HG02642 (cell line): ENCODE data around the gene MKLN1.
"Not testable (repeated sequence)": the region's sequence is repeated elsewhere in the genome, so short reads cannot be mapped to it uniquely, and the experiment has no call there.

Experiments used
- ATAC-seq: cut with Tn5 transposase; IDR thresholded peaks from one replicate; pipeline ENCODE4 v1.9.1; 2021; ENCODE audit warnings: mild to moderate bottlenecking; ENCODE audit not compliant: unreplicated experiment, poor library complexity

Gene MKLN1

DNA sequence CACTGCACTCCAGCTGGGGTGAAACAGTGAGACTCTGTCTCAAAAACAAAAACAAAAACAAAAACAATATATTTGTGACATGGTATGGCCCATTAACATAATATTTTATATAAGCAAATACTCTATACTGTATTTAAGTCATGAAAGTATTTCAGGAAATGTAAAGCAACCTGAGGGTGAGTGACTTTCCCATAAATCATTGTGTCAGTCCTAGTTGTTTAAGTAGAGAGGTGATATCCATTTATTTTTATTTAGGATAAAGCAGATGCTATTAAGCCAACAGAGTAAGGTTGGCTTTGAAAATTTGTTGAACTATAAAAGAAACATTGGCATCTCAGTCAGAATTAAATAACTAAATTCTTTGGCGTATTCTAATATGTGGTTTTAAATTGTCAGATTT, 60.5 kb downstream of the MKLN1 start:
- no peak for ATAC-seq

DNA sequence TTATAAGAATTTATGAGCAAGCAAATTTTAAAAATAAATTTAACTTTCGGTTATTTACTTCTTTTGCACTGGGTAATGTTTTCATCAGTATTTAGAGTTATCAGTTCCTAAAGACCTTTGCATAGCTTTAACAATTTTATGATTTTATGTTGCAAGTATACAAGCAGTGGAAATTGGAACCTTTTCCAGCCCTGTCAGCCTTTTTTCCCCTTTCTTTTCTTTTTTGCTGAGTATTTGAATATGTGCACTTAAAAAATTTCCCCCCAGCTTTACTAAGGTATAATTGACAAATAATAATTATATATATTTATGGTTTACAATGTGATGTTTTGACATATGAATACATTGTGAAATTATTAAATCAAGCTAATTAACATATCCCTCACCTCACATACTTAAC, 62.6 kb downstream of the MKLN1 start:
- ATAC-seq: no peak

DNA sequence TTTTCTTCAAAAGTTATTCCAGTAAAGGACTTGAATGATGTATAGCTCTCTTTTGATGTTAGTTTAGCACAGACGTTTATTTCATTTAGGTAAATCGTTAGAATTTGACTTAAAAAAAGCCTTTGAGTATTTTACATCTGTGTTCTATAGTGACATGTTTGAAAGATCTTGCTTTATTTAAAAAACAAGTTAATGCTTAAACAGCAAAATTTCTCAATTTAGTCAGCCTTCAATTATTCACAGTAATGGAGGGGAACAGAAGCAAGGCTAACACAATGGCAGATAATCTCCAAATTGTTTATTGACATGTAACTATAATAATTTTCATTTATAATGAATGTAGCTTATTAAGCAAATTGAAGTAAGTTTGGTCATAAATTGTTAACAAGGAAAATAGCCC, 63.5 kb downstream of the MKLN1 start:
- ATAC-seq: no peak

DNA sequence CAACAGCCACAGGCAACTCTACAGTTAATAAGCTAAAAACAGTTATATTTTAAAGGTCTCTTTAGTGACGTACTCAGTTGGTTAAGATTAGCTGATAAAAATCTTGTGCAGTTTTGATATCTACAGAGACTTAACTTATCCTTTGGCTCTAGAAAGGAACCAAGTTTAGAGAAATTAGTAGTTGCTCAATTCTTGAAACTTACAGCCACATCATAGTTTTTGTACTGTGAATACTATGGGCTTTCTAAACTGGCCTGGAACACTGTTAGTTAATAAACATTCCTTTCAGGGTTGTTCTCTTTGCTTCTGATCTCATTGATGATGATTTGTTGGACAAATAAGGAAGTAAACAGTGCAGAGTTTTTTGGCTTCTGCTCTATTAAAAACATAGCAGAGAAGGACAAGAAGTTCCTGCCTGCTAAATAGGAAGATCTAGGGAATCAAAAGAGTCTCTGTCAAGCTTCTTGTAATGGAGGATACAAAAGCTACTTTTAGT, 73.1 kb downstream of the MKLN1 start:
- ATAC-seq: no peak

DNA sequence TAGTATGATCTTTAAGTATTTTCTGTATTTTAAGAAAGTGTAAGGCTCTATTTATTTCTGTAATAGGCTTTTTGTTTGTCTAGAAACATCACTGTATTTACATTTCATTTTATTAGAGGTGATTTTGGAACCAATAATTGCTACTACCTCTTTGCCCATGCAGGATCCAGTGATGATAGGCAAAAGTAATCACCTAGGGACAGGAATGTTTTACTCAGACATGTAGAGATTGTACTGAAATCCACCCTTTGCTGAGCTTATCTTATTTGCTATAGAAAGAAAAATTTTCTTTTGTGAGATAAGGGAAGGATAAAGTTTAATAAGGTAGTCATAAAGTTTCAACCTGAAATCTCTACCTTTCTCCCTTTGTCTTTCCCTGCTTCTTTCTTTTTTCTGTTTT, 73.5 kb downstream of the MKLN1 start:
- no peak for ATAC-seq

DNA sequence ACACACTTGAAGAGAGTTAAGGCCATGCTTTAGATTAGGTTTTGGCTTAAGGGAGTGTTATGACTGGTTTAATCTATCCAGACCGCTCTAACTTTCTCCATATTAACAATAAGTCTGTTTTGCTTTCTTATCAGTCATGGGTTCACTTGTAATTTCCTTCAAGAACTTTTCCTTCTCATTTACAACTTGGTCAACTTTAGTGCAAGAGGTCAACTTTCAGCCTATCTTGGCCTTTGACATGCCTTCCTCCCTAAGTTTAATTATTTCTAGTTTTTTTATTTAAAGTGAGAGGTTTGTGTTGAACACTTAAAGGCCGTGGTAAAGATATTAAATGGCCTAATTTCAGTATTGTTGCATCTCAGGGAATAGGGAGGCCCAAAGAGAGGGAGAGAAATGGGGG, 75.6 kb downstream of the MKLN1 start:
- no peak for ATAC-seq

DNA sequence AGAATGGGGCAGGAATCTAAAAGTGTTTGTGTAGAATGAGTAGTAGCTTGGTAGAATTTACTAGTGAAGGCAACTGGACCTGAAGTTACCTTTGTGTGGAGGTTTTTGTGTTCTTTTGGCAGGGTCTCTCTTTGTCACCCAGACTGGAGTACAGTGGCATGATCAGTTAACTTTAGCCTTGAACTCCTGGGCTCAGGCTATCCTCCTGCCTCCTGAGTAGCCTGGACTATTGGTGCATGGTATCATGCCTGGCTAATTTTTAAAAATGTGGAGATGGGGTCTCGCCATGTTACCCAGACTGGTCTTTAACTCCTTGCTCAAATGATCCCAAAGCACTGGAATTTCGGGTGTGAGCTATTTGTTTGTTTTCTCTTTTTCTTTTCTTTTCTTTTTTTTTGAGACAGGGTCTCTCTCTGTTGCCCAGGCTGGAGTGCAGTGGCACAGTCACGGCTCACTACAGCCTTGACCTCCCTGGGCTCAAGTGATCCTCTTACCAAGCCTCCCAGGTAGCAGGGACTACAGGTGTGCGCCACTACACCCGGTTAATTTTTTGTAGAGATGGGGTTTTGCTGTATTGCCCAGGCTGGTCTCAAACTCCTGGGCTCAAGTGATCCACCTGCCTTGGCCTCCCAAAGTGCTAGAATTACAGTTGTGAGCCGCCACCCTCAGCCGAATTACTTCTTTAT, 76.7 kb downstream of the MKLN1 start:
- no peak for ATAC-seq

DNA sequence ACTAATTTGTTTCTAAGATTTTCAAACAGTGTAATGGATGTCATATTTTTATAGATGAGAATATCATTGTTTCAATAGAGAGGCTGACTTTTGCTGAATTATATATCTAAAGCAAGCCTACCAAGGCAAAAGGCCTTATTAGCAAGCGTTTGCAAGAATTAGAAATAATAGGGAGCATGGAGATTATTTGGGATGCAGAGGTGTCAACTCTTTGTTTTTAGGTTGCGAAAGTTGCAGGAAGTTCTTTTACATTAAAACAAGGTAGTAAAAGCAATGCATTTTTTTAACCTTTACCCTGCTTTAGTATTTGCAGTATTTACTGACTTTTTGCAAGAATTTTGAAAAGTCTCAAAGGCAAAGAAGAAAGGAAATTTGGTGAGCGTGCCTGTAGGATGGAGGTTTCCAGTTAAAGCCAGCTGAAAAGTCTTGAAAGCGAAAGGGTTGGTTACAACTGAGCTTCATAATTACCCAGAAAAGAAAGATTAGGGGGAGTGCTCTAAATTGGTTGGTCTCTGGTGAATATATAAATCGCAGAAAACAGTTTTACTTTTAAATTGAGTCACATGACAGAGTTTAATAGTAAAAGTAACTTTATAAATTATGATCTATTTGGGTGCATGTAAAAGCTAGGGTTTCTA, 81.6 kb downstream of the MKLN1 start:
- ATAC-seq: no peak

DNA sequence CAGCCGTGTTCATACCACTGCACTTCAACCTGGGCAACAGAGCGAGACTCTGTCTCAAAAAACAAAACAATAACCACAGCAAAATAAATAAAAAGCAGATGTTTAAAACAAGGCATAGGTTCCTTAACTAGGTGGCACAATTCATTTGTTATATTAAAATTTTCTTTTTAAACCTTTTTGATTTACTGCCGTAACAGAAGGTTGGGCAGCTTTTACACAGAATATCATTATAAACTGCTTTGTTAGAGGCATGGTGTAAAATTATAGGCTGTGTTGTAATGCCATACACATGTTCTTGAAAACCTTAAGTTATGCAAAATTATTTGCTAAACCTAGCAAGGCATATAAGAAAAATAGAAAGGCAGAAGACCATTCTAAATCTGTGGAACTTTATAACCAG, 84.4 kb downstream of the MKLN1 start:
- ATAC-seq: no peak

DNA sequence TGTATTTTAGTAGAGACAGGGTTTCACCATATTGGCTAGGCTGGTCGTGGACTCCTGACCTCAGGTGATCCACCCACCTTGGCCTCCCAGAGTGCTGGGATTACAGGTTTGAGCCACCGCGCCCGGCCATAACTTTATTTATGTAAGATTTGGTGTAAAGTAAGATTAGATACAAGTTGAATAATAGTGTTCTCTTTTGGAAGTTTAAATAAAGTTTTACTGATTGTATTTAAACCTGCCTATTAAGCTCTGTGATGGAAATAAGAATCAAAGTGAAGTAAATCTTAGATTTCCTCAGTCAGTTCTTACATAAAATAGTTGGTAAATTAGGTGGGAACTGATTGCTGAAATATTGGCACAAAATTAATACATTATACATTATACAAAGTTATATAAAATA, 86.0 kb downstream of the MKLN1 start:
- ATAC-seq: no peak

DNA sequence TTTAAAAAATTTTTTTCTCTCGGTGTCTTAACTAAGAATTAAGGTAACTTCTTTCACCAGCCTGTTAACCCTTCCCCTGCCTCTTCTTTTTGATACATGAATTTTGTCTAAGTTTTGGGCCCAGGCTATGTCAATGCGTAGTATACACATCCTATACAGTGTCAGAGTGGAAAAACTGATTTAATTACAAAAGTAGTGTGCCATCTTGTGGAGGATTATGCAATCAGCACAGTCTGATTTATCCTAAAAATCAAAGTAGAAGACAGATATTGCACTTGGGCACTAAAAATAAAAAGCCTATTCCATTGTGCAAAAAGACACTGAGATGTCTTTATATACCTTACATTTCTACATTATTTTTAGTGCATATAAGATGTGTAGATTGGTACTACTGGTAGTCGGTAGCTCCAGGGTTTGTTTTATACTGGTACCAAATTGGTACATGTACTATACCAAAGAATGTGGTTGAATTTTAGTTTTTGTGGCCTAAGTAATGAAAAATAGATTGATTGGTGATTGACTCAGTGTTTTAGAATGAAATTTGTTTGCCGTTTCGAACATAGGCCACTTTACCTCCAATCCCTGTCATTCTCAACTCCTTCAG, 96.6 kb downstream of the MKLN1 start:
- ATAC-seq: no peak

DNA sequence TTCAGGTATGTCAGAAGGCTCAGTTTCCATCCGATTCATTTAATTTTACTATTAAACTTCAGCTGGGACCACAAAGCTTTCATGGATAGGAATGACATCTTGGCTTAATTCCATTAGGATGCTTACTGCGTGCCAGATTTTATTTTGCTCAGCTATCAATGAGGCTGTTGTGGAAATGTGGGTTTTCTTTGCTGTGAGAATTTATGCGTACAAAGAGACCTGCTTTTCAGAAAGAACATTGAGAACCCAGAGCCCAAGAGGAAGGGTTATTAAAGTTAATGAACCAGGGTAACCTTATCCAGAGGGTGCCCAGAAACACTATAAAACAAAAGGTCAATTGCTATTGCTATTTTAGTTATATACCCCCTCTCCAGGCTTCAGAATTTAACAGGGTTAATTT, 98.3 kb downstream of the MKLN1 start:
- ATAC-seq: no peak

DNA sequence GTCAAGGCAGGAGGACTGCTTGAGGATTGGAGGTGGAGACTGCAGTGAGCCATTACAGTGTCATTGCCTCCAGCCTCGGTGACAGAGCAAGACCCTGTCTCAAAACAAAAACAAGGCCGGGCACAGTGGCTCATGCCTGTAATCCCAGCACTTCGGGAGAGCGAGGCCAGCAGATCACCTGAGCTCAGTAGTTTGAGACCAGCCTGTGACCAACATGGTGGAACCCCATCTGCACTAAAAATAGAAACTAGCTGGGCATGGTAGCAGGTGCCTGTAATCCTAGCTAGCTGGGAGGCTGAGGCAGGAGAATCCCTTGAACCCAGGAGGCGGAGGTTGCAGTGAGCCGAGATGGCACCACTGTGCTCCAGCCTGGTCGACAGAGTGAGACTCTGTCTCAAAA, 103.2 kb downstream of the MKLN1 start:
- ATAC-seq: not testable (repeated sequence)

DNA sequence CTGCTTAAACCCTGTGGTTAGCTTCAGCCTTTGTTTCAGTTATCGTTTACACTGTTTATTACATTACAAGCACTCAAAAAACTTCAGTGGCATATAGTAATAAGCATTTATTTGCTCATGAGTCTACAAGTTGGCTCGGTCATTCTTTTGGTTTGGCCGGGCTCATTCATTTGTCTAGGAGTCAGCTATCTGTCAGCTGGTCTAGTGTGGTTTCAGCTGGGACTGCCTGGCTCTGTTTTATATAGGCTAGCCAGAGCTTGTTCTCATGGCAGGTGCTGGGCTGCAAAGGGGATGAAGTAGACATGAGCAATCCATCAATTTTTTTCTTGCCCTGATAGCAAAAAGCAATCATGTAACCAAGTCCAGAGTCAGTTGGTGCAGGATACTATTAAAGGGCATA, 103.6 kb downstream of the MKLN1 start:
- no peak for ATAC-seq

DNA sequence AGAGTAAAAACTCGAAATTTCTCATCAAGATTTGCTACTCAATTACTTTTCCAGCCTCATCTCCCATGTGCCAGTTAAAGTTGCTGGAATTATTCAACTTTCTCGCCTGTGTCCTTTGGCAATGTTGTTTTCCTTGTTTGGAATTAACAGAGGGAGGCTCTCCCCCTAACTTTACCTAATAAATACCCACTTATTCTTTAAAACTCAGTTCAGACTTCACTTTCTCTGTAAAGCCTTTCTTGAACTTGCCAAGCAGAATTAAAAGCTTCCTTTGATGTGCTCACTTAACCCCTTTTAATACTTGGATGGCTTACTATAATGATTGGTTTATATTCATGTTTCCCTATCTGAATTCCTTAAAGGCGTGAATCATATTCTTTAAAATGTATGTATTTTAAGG, 104.1 kb downstream of the MKLN1 start:
- no peak for ATAC-seq

DNA sequence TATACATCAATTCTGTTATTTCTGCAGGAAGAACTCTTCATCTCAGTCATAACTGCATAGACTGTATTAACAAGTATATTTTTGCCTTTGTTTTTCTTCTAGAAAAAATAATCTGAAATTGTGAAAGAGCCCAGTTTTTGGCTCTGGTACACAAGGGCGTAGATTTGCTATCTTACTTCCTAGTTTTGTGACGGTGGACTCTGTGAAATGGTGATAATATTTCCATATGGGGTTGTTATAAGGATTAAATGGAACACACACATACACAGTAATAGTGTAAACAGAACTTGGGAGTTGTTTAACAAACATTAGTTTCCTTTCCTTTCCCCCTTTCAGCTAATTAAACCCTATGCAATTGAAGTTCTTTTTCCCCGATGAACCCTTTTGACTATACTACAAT, 108.7 kb downstream of the MKLN1 start:
- ATAC-seq: no peak

DNA sequence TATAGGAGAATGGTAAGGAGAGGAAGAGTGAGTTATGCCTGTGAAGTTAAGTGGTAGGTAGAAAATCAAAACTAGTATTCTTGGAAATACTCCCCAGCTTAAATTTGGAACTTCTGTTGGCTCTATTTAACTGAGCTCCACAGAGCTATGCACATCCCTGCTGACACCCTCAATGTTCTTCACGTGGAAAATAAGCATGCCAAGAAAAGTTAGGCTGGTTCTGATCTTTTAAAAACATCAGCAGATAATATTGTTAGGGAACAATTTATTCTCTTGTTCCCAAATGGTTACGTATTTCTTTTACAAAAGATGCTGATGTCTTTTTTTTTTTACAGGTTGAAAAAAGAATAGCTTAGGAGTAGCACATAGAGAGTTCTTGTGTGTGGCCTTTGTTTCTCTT, 111.3 kb downstream of the MKLN1 start:
- ATAC-seq: no peak

DNA sequence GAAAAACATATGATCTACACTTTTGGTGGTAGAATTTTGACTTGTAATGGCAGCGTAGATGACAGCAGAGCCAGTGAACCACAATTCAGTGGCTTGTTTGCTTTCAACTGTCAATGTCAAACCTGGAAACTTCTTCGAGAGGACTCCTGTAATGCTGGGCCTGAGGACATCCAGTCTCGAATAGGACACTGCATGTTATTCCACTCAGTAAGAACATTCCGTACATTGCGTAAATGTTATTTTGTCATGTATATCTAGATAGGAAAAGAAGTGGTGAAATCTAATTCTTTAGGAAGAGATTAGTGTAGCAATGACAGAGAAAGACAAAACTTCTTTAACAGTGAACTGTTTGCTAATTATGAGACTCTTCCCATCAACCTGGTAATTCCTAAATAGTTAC, 115.8 kb downstream of the MKLN1 start:
- no peak for ATAC-seq

DNA sequence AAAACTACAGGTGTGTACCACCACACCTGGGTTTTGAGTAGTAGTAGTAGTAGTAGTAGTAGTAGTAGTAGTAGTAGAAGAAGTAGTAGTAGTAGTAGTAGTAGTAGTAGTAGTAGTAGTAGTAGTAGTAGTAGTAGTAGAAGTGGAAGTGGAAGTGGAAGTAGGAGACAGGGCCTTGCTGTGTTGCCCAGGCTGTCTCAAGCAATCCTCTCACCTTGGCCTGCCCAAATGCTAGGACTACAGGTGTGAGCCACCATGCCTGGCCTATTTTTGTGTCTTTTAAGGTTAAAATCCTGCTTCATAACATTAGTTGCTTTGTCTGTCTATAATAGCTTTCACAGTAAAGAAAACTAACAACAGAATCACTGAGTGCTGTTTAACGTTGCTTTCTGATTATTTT, 117.0 kb downstream of the MKLN1 start:
- no peak for ATAC-seq

DNA sequence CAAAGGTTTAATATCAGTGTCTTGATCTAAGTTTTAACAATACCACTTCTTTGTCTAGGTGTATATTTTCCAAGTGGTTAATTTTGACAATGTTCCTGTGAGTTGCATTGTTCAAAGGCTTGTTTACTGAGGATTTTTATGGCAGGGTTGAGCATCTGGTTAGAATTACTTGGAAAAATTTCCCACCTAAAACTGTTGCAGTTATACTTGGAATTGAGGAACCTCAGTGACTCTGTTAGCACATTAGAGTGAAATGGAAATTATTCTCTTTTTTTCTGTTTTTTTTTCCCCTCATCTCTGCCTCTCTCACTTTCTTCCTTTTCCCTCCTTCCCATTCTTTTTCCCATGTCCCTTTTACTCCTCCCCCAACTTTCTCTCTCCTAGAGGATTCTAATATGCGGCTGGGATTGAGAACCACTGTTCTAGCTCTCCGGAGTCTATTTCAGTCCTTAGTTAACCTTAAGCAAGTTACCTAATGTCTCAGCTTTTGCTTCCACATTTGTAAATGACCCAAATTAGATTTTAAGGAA, 121.8 kb downstream of the MKLN1 start:
- ATAC-seq: no peak

DNA sequence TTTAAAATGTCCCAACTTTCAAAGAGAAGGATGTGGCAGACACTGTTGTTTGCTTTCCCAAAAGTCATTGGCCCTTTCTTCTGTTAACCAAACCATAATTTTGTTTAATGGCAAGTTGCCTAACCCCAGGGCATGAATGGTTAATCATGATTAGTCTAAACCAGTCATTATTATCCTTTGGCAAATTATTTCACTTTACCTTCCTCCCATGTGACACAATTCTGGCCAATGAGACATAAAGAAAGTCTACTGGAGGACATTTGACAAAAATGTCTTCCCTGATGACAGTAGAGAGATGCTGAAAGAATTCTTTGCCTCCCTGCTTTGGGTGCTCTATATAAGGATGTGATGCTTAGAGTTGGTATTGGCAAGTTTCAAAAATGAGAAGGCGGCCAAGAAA, 126.8 kb downstream of the MKLN1 start:
- ATAC-seq: no peak

DNA sequence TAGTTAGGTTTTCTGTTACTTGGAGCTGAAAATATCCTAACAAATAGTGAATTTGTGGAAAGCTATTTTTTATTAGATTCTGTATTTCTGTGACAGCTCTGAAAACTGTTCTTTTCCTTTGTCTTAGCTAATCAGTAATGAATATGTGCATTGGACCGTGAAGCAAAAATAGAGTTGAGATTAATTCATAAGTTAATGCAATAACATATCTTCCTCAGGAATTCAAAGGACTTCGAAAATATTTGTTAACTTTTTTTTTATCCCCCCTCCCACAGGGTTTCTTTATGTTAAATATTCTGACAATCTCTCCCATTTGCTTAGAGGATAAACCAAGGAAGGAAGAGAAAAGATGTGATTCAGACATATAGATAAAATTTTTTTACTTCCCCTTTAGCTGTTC, 127.3 kb downstream of the MKLN1 start:
- no peak for ATAC-seq
